Common myeloid progenitor, CD34-positive (primary cell): ENCODE results near the gene MINK1.

Source experiments
- CTCF ChIA-PET: fragments of 350-600 bp; sonication (Branson Sonifier 250); formaldehyde crosslinking; loops from one replicate; lab custom pipeline; 2021; ENCODE audit warnings: antibody characterized with exemption; lab: Charles Lee
- POLR2A ChIA-PET: fragments of 350-600 bp; sonication (Branson Sonifier 250); formaldehyde crosslinking; loops from one replicate; lab custom pipeline; 2021; ENCODE audit warnings: antibody characterized with exemption; lab: Charles Lee
- DNase-seq, 3 donors: peaks; one replicate each; pipeline versions ENCODE4 v3.0.0 to v3.0.0-alpha.2; 2013
- H3K27ac ChIP-seq, 2 experiments: 1 replicate in 1 of 2; 2 replicates in 1 of 2; pipeline ENCODE4 v1.7.0; 2013; ENCODE audit warnings: inconsistent platforms in 2 of 2, low read length in 2 of 2, mild to moderate bottlenecking in 2 of 2, low read depth in 1 of 2, moderate library complexity in 1 of 2; ENCODE audit not compliant: severe bottlenecking in 2 of 2, insufficient read depth in 1 of 2, poor library complexity in 1 of 2
- H3K27me3 ChIP-seq, 5 experiments: replicated peaks in 2 of 5; 1 replicate in 3 of 5; 2 replicates in 2 of 5; pipeline versions ENCODE4 v1.6.1 to v1.7.0; 2013; ENCODE audit warnings: low read length in 4 of 5, mild to moderate bottlenecking in 2 of 5, moderate library complexity in 2 of 5, inconsistent platforms in 1 of 5; ENCODE audit not compliant: insufficient read depth in 5 of 5, control insufficient read depth in 4 of 5
- H3K36me3 ChIP-seq, 4 experiments: 1 replicate in 2 of 4; 2 replicates in 2 of 4; pipeline versions ENCODE4 v1.6.1 to v1.7.0; 2013; ENCODE audit warnings: low read length in 3 of 4, control low read depth in 1 of 4, mild to moderate bottlenecking in 1 of 4; ENCODE audit not compliant: control insufficient read depth in 4 of 4, insufficient read depth in 4 of 4
- H3K4me1 ChIP-seq, 4 experiments: 1 replicate in 3 of 4; 2 replicates in 1 of 4; pipeline versions ENCODE4 v1.6.1 to v1.7.1; 2013; ENCODE audit warnings: low read length in 3 of 4, mild to moderate bottlenecking in 3 of 4, control low read depth in 1 of 4, inconsistent platforms in 1 of 4, moderate library complexity in 1 of 4; ENCODE audit not compliant: control insufficient read depth in 4 of 4, insufficient read depth in 4 of 4; ENCODE audit errors: control extremely low read depth in 1 of 4
- H3K4me3 ChIP-seq, 7 experiments: 1 replicate in 4 of 7; 2 replicates in 3 of 7; pipeline versions ENCODE4 v1.5.1 to v1.7.0; 2013; ENCODE audit warnings: mild to moderate bottlenecking in 7 of 7, low read length in 6 of 7, moderate library complexity in 6 of 7, inconsistent platforms in 2 of 7, low read depth in 2 of 7, control low read depth in 1 of 7; ENCODE audit not compliant: insufficient read depth in 4 of 7, control insufficient read depth in 1 of 7; ENCODE audit errors: extremely low read depth in 1 of 7
- H3K9me3 ChIP-seq, 5 experiments: 1 replicate in 4 of 5; 2 replicates in 1 of 5; pipeline versions ENCODE4 v1.6.1 to v1.7.1; 2013; ENCODE audit warnings: low read length in 4 of 5, mild to moderate bottlenecking in 2 of 5, inconsistent platforms in 1 of 5, low read depth in 1 of 5, moderate library complexity in 1 of 5; ENCODE audit not compliant: control insufficient read depth in 4 of 5, insufficient read depth in 2 of 5; ENCODE audit errors: control extremely low read depth in 1 of 5
- WGBS: methylation state at CpG from one replicate; pipeline ENCODE4 v1.1.5; 2013; ENCODE audit not compliant: insufficient coverage; 5-methylcytosine and 5-hydroxymethylcytosine counted together

The MINK1 gene

GRCh38 chr17:4897198-4897687 lies 64.1 kb downstream of the MINK1 start:
- CTCF ChIA-PET: interaction anchor here (1.2 to 2.0 kb wide), 4 partner anchors 8 to 187 kb away, joined by 4 to 6 read pairs (median 4); partner anchors contain the start of gene ARRB2

DNA sequence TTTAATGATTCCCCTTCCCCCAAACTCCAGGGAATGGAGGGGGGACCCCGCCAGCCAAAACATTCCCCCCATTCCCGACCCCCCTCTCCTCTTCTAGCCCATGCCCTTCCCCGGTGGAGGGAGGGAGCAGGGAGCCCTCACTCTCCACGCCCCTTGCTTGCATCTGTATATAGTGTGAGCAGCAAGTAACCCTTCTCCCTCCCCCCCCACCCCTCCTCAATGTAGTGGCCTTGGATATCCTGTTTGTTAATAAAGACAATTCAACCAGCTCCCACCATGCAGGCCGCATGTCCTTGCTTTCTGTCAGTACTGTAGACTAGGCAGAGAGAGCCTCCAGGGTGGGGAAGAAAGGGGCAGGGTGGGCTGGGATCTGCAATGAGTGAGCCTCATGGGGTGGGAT lies 64.6 kb downstream of the MINK1 start:
- Histone ChIP-seq H3K27me3 (peaks cover 0 to 42% (median 21%) of the 10 kb centered on the region in 5 experiments), H3K36me3 (peaks cover 10 to 45% (median 26%) of the 10 kb centered on the region in 4 experiments), H3K9me3 (no peaks in the 10 kb centered on the region), H3K4me3 (no peak overlapping the region), H3K4me1 (peaks cover 0 to 46% (median 35%) of the 10 kb centered on the region in 4 experiments), H3K27ac (no peak overlapping the region)
- no CpG with 5 or more reads among the region's 5 CpGs for WGBS
- ChIA-PET CTCF (interaction anchor here (1.2 to 1.7 kb wide), 2 partner anchors 8 to 22 kb away, joined by 4 to 5 read pairs; no protein-coding TSS in a partner anchor), POLR2A (no interaction called here)
- no peak for DNase-seq

More at GRCh38 chr17:4897198-4897687, 64.1 kb downstream of the MINK1 start:
- WGBS: 94% methylated on average over 9 of the region's 10 CpGs
- peaks cover 0 to 40% (median 29%) of the 10 kb centered on the region in 4 experiments for H3K4me1 ChIP-seq
- peaks cover 0 to 42% (median 18%) of the 10 kb centered on the region in 5 experiments for H3K27me3 ChIP-seq
- H3K27ac ChIP-seq: no peak overlapping the region
- no peak overlapping the region for H3K4me3 ChIP-seq
- POLR2A ChIA-PET: no interaction called here
- H3K9me3 ChIP-seq: no peaks in the 10 kb centered on the region
- peaks cover 12 to 47% (median 30%) of the 10 kb centered on the region in 4 experiments for H3K36me3 ChIP-seq
- DNase-seq: no peak

- Histone ChIP-seq H3K27ac (no peak overlapping the region), H3K4me3 (peak overlapping the region in 2 of 7 experiments; percentile 65 to 77), H3K4me1 (peaks cover 0 to 51% (median 41%) of the 10 kb centered on the region in 4 experiments), H3K9me3 (no peaks in the 10 kb centered on the region), H3K36me3 (peaks cover 10 to 40% (median 25%) of the 10 kb centered on the region in 4 experiments), H3K27me3 (peaks cover 0 to 42% (median 21%) of the 10 kb centered on the region in 5 experiments)
- 93% methylated on average over 4 of the region's 8 CpGs for WGBS
- no peak for DNase-seq
- ChIA-PET CTCF (interaction anchor here (1.5 to 1.7 kb wide), 2 partner anchors 9 to 18 kb away, joined by 4 to 5 read pairs; no protein-coding TSS in a partner anchor), POLR2A (no interaction called here)
Measured at GRCh38 chr17:4898351-4898750, 65.2 kb downstream of the MINK1 start.

GRCh38 chr17:4898927-4899326 lies 65.8 kb downstream of the MINK1 start:
- ChIA-PET POLR2A (interaction anchor here (0.5 to 1.3 kb wide), 5 partner anchors 9 to 433 kb away, joined by 3 to 4 read pairs (median 4); partner anchors contain the start of gene SLC25A11), CTCF (interaction anchor here (0.9 to 1.9 kb wide), 6 partner anchors 9 to 163 kb away, joined by 3 to 12 read pairs (median 4); no protein-coding TSS in a partner anchor)
- Histone ChIP-seq H3K4me3 (peak overlapping the region; percentile 2 to 77 (median 56)), H3K4me1 (peaks cover 0 to 55% (median 43%) of the 10 kb centered on the region in 4 experiments), H3K27ac (no peak overlapping the region), H3K36me3 (peaks cover 10 to 34% (median 22%) of the 10 kb centered on the region in 4 experiments), H3K9me3 (no peaks in the 10 kb centered on the region), H3K27me3 (peaks cover 0 to 42% (median 21%) of the 10 kb centered on the region in 5 experiments)
- WGBS: 22% methylated on average over 32 of the region's 34 CpGs
- DNase-seq: peak in 1 of 3 donors; percentile 23

GRCh38 chr17:4899341-4900230 lies 66.4 kb downstream of the MINK1 start, which contains the start of gene C17orf107:
TSS of gene C17orf107 (plus strand) at chr17:4899536. CDS start at chr17:4899763, 227 bp downstream.
- WGBS: 7% methylated on average over 51 of the region's 60 CpGs
- H3K27ac ChIP-seq: no peak within 1 kb of the TSS
- CTCF ChIA-PET: interaction anchor here (0.9 to 1.9 kb wide), 7 partner anchors 9 to 168 kb away, joined by 3 to 12 read pairs (median 3); partner anchors contain the start of gene MED11
- peaks cover 8 to 27% (median 17%) of the 10 kb centered on the region in 4 experiments for H3K36me3 ChIP-seq
- peaks cover 0 to 42% (median 24%) of the 10 kb centered on the region in 5 experiments for H3K27me3 ChIP-seq
- peak within 1 kb of the TSS; percentile 11 to 77 (median 56) for H3K4me3 ChIP-seq
- peak; percentile 98 to 99 (median 99) for DNase-seq
- H3K9me3 ChIP-seq: no peaks in the 10 kb centered on the region
- POLR2A ChIA-PET: interaction anchor here (0.5 to 1.3 kb wide), 6 partner anchors 9 to 432 kb away, joined by 3 to 6 read pairs (median 4); partner anchors contain the start of gene SLC25A11
- H3K4me1 ChIP-seq: peaks cover 0 to 55% (median 43%) of the 10 kb centered on the region in 4 experiments

GRCh38 chr17:4900231-4901107 lies 67.3 kb downstream of the MINK1 start:
- H3K4me3 ChIP-seq: peak overlapping the region in 6 of 7 experiments; percentile 11 to 77 (median 47)
- ChIA-PET CTCF (interaction anchor here (0.9 to 1.9 kb wide), 5 partner anchors 10 to 191 kb away, joined by 3 to 12 read pairs (median 3); partner anchors contain the start of gene MED11), POLR2A (interaction anchor here (0.5 kb wide), 1 partner anchor 187 kb away, joined by 6 read pairs; no protein-coding TSS in a partner anchor)
- H3K36me3 ChIP-seq: peaks cover 4 to 19% (median 11%) of the 10 kb centered on the region in 4 experiments
- H3K27ac ChIP-seq: no peak overlapping the region
- H3K4me1 ChIP-seq: peaks cover 0 to 55% (median 43%) of the 10 kb centered on the region in 4 experiments
- DNase-seq: peak; percentile 82 to 94 (median 91)
- WGBS: 5% methylated on average over 59 of the region's 65 CpGs
- H3K27me3 ChIP-seq: peaks cover 0 to 42% (median 24%) of the 10 kb centered on the region in 5 experiments
- H3K9me3 ChIP-seq: no peaks in the 10 kb centered on the region
